NCI-H187 (cell line): ENCODE data around the gene DLGAP1.
"Not testable (repeated sequence)": the region's sequence is repeated elsewhere in the genome, so short reads cannot be mapped to it uniquely, and the experiment has no call there.

Experiments used
- DNase-seq, 2 experiments: peaks; one replicate each; lab custom pipeline; 2025; lab: John Stamatoyannopoulos, UW

Gene DLGAP1

GRCh38 chr18:4077721-4078120 is 377.4 kb downstream of the DLGAP1 start:
- DNase-seq = no peak

GRCh38 chr18:4077204-4077603 is 377.9 kb downstream of the DLGAP1 start:
- DNase-seq = no peak

- DNase-seq = no peak
These were observed 380.5 kb downstream of the DLGAP1 start for GRCh38 chr18:4074647-4075046.

- DNase-seq = no peak
These were observed 385.9 kb downstream of the DLGAP1 start for GRCh38 chr18:4069183-4069582.

- peak in 1 of 2 experiments; percentile 15 for DNase-seq
These were observed 386.5 kb downstream of the DLGAP1 start for GRCh38 chr18:4068552-4069158.

GRCh38 chr18:4063545-4063944 is 391.6 kb downstream of the DLGAP1 start:
- DNase-seq = no peak

GRCh38 chr18:4060427-4061281 is 394.5 kb downstream of the DLGAP1 start:
- DNase-seq = no peak

GRCh38 chr18:4058179-4058578 is 396.9 kb downstream of the DLGAP1 start:
- DNase-seq = no peak

GRCh38 chr18:4040391-4041092 is 414.6 kb downstream of the DLGAP1 start:
- DNase-seq = peak in 1 of 2 experiments; percentile 26

GRCh38 chr18:4035521-4035920 is 419.6 kb downstream of the DLGAP1 start:
- no peak for DNase-seq

- DNase-seq = not testable (repeated sequence)
These were observed 420.3 kb downstream of the DLGAP1 start for GRCh38 chr18:4034815-4035214.

GRCh38 chr18:4026542-4026941 is 428.6 kb downstream of the DLGAP1 start:
- no peak for DNase-seq

GRCh38 chr18:4024702-4025101 is 430.4 kb downstream of the DLGAP1 start:
- no peak for DNase-seq

GRCh38 chr18:4022749-4023148 is 432.4 kb downstream of the DLGAP1 start:
- not testable (repeated sequence) for DNase-seq

GRCh38 chr18:4020026-4020425 is 435.1 kb downstream of the DLGAP1 start:
- DNase-seq = no peak

GRCh38 chr18:4017480-4017879 is 437.6 kb downstream of the DLGAP1 start:
- DNase-seq = no peak

- no peak for DNase-seq
These were observed 438.6 kb downstream of the DLGAP1 start for GRCh38 chr18:4016391-4017049.

- no peak for DNase-seq
These were observed 447.3 kb downstream of the DLGAP1 start for GRCh38 chr18:4007846-4008245.

- DNase-seq = no peak
These were observed 450.8 kb downstream of the DLGAP1 start for GRCh38 chr18:4004183-4004829.

GRCh38 chr18:3998698-3999333 is 456.3 kb downstream of the DLGAP1 start:
- peak in 1 of 2 experiments; percentile 19 for DNase-seq

- DNase-seq = peak; percentile 43 to 51
These were observed 459.5 kb downstream of the DLGAP1 start for GRCh38 chr18:3995476-3996102.
